DND-41 (cell line): ENCODE results near the gene BBS10.

ENCODE experiments used
- CTCF ChIP-seq: IDR thresholded peaks from 2 replicates; pipeline ENCODE4 v1.5.1; 2012; ENCODE audit warnings: borderline replicate concordance, low read length, moderate library complexity, mild to moderate bottlenecking; ENCODE audit not compliant: poor library complexity, severe bottlenecking; ENCODE audit errors: extremely low read depth
- EZH2 ChIP-seq: IDR thresholded peaks from 3 replicates; pipeline ENCODE4 v1.6.1; 2012; ENCODE audit warnings: borderline replicate concordance, low read depth, mild to moderate bottlenecking, moderate library complexity, low read length, inconsistent platforms; ENCODE audit not compliant: severe bottlenecking

GRCh38 chr12:76329606-76330005 lies 18.6 kb downstream of the BBS10 start:
- TF ChIP-seq CTCF (no peak), EZH2 (no peak)
